ENCODE data around the gene PNPLA3.
"Not testable (repeated sequence)": the region's sequence is repeated elsewhere in the genome, so short reads cannot be mapped to it uniquely, and the experiment has no call there.

The PNPLA3 gene

GRCh38 chr22:43889860-43890253 lies 33.7 kb upstream of the PNPLA3 start:
- DNase-seq (ENCODE audit: low spot score), result peak; percentile 15

GRCh38 chr22:43890901-43891331 lies 32.7 kb upstream of the PNPLA3 start:
- DNase-seq (ENCODE audit: low spot score), result no peak

GRCh38 chr22:43891360-43892182 lies 32.0 kb upstream of the PNPLA3 start, which contains the start of gene PNPLA5:
TSS of gene PNPLA5 (minus strand) at chr22:43892013. CDS start at chr22:43891880, 133 bp downstream.
- DNase-seq (ENCODE audit: low spot score), result no peak

- no peak for DNase-seq (ENCODE audit: low spot score)
Observed at GRCh38 chr22:43892183-43892894, 31.3 kb upstream of the PNPLA3 start.

GRCh38 chr22:43893266-43893665 lies 30.3 kb upstream of the PNPLA3 start:
- no peak for DNase-seq (ENCODE audit: low spot score)

- DNase-seq (ENCODE audit: low spot score), result no peak
Observed at GRCh38 chr22:43894122-43894521, 29.5 kb upstream of the PNPLA3 start.

- no peak for DNase-seq (ENCODE audit: low spot score)
Observed at GRCh38 chr22:43895986-43896645, 27.5 kb upstream of the PNPLA3 start.

- peak; percentile 9 for DNase-seq (ENCODE audit: low spot score)
Observed at GRCh38 chr22:43897751-43898261, 25.8 kb upstream of the PNPLA3 start.

- DNase-seq (ENCODE audit: low spot score), result no peak
Observed at GRCh38 chr22:43900206-43900605, 23.4 kb upstream of the PNPLA3 start.

GRCh38 chr22:43901976-43902643 lies 21.5 kb upstream of the PNPLA3 start:
- DNase-seq (ENCODE audit: low spot score), result peak; percentile 14

GRCh38 chr22:43903033-43903432 lies 20.6 kb upstream of the PNPLA3 start:
- DNase-seq (ENCODE audit: low spot score), result not testable (repeated sequence)

- DNase-seq (ENCODE audit: low spot score), result not testable (repeated sequence)
Observed at GRCh38 chr22:43904412-43904811, 19.2 kb upstream of the PNPLA3 start.

- DNase-seq (ENCODE audit: low spot score), result no peak
Observed at GRCh38 chr22:43905681-43906080, 17.9 kb upstream of the PNPLA3 start.

- no peak for DNase-seq (ENCODE audit: low spot score)
Observed at GRCh38 chr22:43909708-43910107, 13.9 kb upstream of the PNPLA3 start.

- DNase-seq (ENCODE audit: low spot score), result peak; percentile 41
Observed at GRCh38 chr22:43910178-43910695, 13.4 kb upstream of the PNPLA3 start.

GRCh38 chr22:43911351-43911750 lies 12.3 kb upstream of the PNPLA3 start:
- no peak for DNase-seq (ENCODE audit: low spot score)

GRCh38 chr22:43917521-43917920 lies 6.1 kb upstream of the PNPLA3 start:
- no peak for DNase-seq (ENCODE audit: low spot score)

GRCh38 chr22:43919106-43919973 lies 4.3 kb upstream of the PNPLA3 start:
- no peak for DNase-seq (ENCODE audit: low spot score)

- peak; percentile 89 for DNase-seq (ENCODE audit: low spot score)
Observed at GRCh38 chr22:43921370-43921769, 2.2 kb upstream of the PNPLA3 start.

- DNase-seq (ENCODE audit: low spot score), result peak; percentile 66
Observed at GRCh38 chr22:43922123-43922522, 1.5 kb upstream of the PNPLA3 start.

GRCh38 chr22:43923191-43923590 lies 414 bp upstream of the PNPLA3 start:
- no peak for DNase-seq (ENCODE audit: low spot score)

All from SW480 (cell line).